BE2C (cell line): ENCODE measurements around the gene CTAG1A.
"Not testable (repeated sequence)": the region's sequence is repeated elsewhere in the genome, so short reads cannot be mapped to it uniquely, and the experiment has no call there.

Experiments
- DNase-seq: peaks from one replicate; pipeline ENCODE4 v3.0.0-alpha.2; 2020
- H3K27me3 ChIP-seq: fragments of 250-450 bp; sonication (Bioruptor Pico); 2 replicates; pipeline ENCODE4 v1.5.1; 2020; ENCODE audit warnings: mild to moderate bottlenecking
- H3K36me3 ChIP-seq: fragments of 250-450 bp; sonication (Bioruptor Pico); 2 replicates; pipeline ENCODE4 v1.5.1; 2020; ENCODE audit warnings: mild to moderate bottlenecking
- H3K4me1 ChIP-seq: fragments of 250-450 bp; sonication (Bioruptor Pico); 2 replicates; pipeline ENCODE4 v1.5.1; 2020
- H3K4me3 ChIP-seq: 2 replicates; pipeline ENCODE4 v1.5.1; 2011; ENCODE audit warnings: low read depth, low read length
- H3K9me3 ChIP-seq: fragments of 250-450 bp; sonication (Bioruptor Pico); 2 replicates; pipeline ENCODE4 v1.5.1; 2020
- CTCF ChIP-seq: IDR thresholded peaks from 2 replicates; pipeline ENCODE4 v1.5.1; 2012; ENCODE audit warnings: mild to moderate bottlenecking, low read depth, low read length

Gene CTAG1A

GRCh38 chrX:154603438-154604430 is 18.8 kb downstream of the CTAG1A start:
- Histone ChIP-seq H3K9me3 (no peaks in the 10 kb centered on the region), H3K4me3 (no peak overlapping the region), H3K27me3 (no peaks in the 10 kb centered on the region), H3K36me3 (no peaks in the 10 kb centered on the region), H3K4me1 (no peaks in the 10 kb centered on the region)
- TF ChIP-seq CTCF = no peak
- DNase-seq = no peak

DNA sequence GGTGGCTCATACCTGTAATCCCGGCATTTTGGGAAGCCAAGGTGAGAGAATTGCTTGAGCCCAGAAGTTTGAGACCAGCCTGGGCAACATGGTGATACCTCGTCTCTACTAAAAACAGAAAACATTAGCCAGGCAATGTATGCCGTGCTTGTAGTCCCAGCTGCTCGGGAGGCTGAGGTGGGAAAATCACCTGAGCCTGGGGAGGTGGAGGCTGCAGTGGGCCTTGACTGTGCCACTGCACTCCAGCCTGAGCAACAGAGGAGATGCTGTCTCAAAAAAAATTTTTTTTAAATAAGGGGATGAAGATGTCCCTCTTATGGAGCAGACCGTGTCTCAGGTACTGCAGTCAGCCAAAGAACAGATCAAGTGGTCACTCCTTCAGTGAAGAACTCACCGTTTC is 20.6 kb downstream of the CTAG1A start:
- no peaks in the 10 kb centered on the region for H3K9me3 ChIP-seq
- TF ChIP-seq CTCF = no peak
- H3K27me3 ChIP-seq = no peaks in the 10 kb centered on the region
- H3K4me1 ChIP-seq = no peaks in the 10 kb centered on the region
- no peaks in the 10 kb centered on the region for H3K36me3 ChIP-seq
- DNase-seq = no peak
- no peak overlapping the region for H3K4me3 ChIP-seq

DNA sequence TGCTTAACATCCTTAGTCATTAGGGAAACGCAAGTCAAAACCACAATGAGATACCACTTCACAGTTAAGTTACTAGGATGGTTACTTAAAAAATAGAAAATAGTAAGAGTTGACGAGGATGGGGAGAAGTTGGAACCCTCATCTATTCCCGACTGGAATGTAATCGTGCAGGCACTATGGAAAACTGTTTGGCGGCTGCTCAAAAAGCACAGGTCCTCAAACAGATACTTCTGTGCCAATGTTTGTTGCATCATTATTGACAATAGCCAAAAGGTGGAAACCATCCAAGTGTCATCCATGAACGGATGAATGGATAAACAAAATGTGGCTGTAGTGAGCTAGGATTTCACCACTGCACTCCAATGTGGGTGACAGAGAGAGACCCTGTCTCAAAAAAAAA is 22.4 kb downstream of the CTAG1A start:
- no peak for TF ChIP-seq CTCF

GRCh38 chrX:154607976-154608375 is 23.0 kb downstream of the CTAG1A start:
- H3K9me3 ChIP-seq, H3K36me3 ChIP-seq, DNase-seq, H3K4me1 ChIP-seq, H3K4me3 ChIP-seq, H3K27me3 ChIP-seq: not testable (repeated sequence)

More for the DNA sequence above, 22.4 kb downstream of the CTAG1A start:
- no peaks in the 10 kb centered on the region for H3K27me3 ChIP-seq
- no peaks in the 10 kb centered on the region for H3K4me1 ChIP-seq
- H3K36me3 ChIP-seq = no peaks in the 10 kb centered on the region
- DNase-seq = no peak
- H3K9me3 ChIP-seq = no peaks in the 10 kb centered on the region
- H3K4me3 ChIP-seq = no peak overlapping the region

DNA sequence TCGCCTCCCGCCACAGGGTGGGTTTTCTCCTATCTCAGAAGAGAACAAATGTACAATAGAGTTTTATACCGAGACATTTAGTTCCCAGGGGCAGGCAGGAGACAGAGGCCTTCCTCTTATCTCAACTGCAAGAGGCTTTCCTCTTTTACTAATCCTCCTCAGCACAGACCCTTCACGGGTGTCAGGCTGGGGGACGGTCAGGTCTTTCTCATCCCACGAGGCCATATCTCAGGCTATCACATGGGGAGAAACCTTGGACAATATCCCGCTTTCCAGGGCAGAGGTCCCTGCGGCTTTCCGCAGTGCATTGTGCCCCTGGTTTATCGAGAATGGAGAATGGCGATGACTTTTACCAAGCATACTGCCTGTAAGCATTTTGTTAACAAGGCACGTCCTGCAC is 23.9 kb downstream of the CTAG1A start:
- H3K4me3 ChIP-seq, H3K4me1 ChIP-seq, H3K27me3 ChIP-seq, H3K9me3 ChIP-seq, DNase-seq, H3K36me3 ChIP-seq: not testable (repeated sequence)

GRCh38 chrX:154611146-154611545 is 26.2 kb downstream of the CTAG1A start:
- H3K27me3 ChIP-seq, H3K9me3 ChIP-seq, H3K36me3 ChIP-seq, H3K4me1 ChIP-seq, H3K4me3 ChIP-seq: not testable (repeated sequence)
- peak; percentile 19 for DNase-seq

DNA sequence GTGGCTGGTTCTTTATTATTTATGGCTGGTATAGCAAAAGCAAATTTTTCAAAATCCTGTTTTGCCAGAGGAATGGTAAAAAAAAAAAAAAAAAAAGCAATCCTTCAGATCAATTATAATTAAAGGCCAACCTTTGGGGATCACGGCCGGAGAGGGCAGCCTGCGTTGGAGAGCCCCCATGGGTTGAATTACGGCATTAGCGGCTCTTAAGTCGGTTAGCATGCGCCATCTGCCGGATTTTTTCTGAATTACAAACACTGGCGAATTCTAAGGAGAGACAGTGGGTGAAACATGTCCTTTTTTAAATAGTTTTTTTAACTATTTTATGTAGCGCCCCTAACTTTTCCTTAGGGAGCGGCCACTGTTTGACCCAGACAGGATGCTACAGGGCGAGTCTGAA is 28.7 kb downstream of the CTAG1A start:
- not testable (repeated sequence) for H3K4me1 ChIP-seq, H3K9me3 ChIP-seq, H3K27me3 ChIP-seq, DNase-seq, H3K36me3 ChIP-seq, H3K4me3 ChIP-seq

GRCh38 chrX:154619182-154619581 is 34.2 kb downstream of the CTAG1A start, which contains the start of gene CTAG1B:
TSS of gene CTAG1B (minus strand) at chrX:154619282. CDS start at chrX:154619218, 64 bp downstream.
- DNase-seq, H3K36me3 ChIP-seq, H3K9me3 ChIP-seq, H3K4me3 ChIP-seq, H3K27me3 ChIP-seq, H3K4me1 ChIP-seq: not testable (repeated sequence)

DNA sequence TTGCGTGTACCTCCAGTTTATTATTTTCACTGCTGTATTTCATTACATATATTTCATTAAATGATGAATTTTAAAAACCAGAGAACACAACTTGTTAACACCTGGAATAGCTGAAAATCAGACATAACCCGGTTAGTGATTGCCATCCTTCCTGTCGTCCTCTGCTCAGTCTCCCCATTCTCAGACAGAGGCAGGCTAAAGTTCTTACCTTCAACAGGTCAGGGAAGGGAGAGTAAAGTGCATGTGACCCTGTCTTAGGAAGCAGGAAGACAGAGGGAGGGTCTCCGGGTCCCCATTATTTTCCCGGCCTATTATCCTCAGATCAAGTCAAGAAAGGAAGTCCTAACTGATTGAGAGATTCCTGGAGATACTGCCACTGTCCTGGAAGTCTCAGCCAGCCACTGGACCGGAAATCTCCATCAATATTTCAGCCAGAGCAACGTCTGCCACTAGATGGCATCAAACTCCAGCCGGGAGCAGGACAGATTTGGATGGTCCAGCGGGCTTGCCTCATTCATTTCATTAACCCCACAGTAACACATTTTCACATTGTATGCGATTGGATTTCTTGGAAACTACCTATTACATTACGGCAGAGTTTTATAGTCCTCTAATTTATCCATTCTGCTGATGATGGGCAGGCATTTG is 36.0 kb downstream of the CTAG1A start:
- H3K9me3 ChIP-seq, H3K4me3 ChIP-seq, H3K36me3 ChIP-seq, H3K27me3 ChIP-seq, H3K4me1 ChIP-seq, DNase-seq: not testable (repeated sequence)

GRCh38 chrX:154628960-154629359 is 44.0 kb downstream of the CTAG1A start:
- not testable (repeated sequence) for H3K9me3 ChIP-seq, H3K4me3 ChIP-seq, H3K36me3 ChIP-seq

DNA sequence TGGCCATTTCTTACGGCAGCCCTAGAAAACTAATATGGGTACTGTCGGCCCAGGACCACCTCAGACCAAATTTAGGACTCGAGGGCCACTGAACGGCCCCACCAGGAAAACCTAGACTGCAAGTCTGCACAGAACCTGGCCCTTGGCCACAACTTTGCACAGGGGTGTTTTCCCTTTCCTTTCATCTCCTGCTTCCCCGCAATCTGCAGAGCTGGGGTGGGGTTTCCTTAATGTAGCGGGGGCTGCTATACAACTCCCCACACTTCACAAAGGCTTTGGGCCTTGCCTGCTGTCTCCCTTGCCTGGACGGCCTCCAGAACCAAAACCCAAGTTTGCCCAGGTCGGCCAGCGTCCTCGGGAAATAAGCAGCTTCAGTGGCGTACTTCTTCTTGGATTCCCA is 46.0 kb downstream of the CTAG1A start:
- H3K4me3 ChIP-seq = not testable (repeated sequence)

More at GRCh38 chrX:154628960-154629359, 44.0 kb downstream of the CTAG1A start:
- DNase-seq, H3K27me3 ChIP-seq, H3K4me1 ChIP-seq: not testable (repeated sequence)

DNA sequence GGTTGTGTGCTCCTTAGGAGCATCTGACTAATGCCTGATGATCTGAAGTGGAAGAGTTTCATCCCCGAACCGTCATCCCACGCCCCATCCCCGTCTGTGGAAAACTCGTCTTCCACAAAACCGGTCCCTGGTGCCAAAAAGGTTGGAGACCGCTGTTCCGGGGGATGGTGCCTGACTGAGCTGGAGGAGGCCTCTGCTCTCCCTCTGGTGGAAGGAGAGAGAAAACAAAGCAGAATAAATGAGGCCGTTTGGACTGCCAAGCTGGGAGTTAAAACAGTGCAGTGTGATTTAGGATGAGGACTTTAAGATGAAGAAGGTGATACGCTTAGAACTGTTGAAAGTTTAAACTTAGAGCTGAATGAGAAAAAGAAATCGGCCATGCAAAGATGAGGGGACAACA is 48.7 kb downstream of the CTAG1A start:
- H3K9me3 ChIP-seq, H3K4me3 ChIP-seq, H3K27me3 ChIP-seq, H3K4me1 ChIP-seq, H3K36me3 ChIP-seq, DNase-seq: not testable (repeated sequence)

More for the DNA sequence above, 46.0 kb downstream of the CTAG1A start:
- not testable (repeated sequence) for H3K9me3 ChIP-seq, DNase-seq, H3K4me1 ChIP-seq, H3K27me3 ChIP-seq, H3K36me3 ChIP-seq
